Measurements from ENCODE around the gene HECW1. TPM values are rescaled to one million over a fixed set of nuclear protein-coding genes. Genes with fewer than 3 reads are reported as not detected.

The HECW1 gene
- polyA plus RNA-seq, 2 of the 4 experiments (the other 2 are of a cell fraction): 11.3 TPM

GRCh38 chr7:43143918-43144589, 31.6 kb downstream of the HECW1 start:
- TF ChIP-seq MAFK (IDR thresholded peaks at IDR 0.05; ENCODE audit: partially characterized antibody) (peak; percentile 88), FOSL2 (IDR thresholded peaks at IDR 0.05) (no peak), FOSL2 (CRISPR knock-in tag; IDR thresholded peaks at IDR 0.05) (peak; percentile 20; the same call in 1 of the 2 replicates)
- TF ChIP-seq, protein P1, sequence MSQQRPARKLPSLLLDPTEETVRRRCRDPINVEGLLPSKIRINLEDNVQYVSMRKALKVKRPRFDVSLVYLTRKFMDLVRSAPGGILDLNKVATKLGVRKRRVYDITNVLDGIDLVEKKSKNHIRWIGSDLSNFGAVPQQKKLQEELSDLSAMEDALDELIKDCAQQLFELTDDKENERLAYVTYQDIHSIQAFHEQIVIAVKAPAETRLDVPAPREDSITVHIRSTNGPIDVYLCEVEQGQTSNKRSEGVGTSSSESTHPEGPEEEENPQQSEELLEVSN (IDR thresholded peaks at IDR 0.05; ENCODE audit: borderline replicate concordance, low read depth): no peak
- ChIA-PET POLR2A (no interaction called here), CTCF (interaction anchor here (1.1 kb wide), 1 partner anchor 10 kb away, joined by 3 read pairs; no protein-coding TSS in a partner anchor)
- Histone ChIP-seq H3K4me3 (no peak overlapping the region), H3K4me1 (no peaks in the 10 kb centered on the region), H3K4me2 (no peak overlapping the region), H3K9me3 (no peaks in the 10 kb centered on the region; the same call in 2 of the 3 replicates), H3K27ac (no peak overlapping the region)
- 30% methylated on average over 5 of the region's 5 CpGs for WGBS (ENCODE audit: missing lambda C conversion rate)
- FAIRE-seq (no peak), ATAC-seq (no peak), DNase-seq (ENCODE audit: low read depth in 1 of 2, low spot score in 1 of 2) (no peak)

DNA sequence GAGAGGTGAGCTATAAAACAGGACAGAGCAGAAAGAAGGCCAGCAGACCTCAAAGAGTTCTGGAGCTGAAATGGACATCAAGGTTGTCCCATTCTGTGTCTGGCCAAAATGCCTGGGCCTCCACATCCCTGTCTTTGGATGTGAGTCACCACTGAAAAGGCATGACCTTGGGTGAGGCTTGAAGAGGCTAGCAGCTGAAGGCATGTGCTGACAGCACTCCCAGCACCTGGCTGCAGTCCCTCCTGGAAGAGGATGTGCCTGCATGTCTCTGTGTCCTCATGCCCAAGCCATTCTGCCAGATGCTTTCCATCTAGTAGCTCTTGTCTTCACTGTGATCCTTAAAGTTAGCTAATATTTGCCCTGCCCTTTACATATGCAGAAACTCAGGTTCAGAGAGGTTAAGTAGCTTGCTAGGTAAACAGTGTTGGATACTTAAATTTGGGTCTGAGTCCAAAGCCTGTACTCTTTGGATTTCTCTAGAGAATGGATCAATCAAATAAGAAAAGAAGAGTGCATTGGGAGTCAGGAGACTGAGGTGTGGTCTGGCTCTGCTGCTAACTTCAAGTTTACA, 35.8 kb downstream of the HECW1 start:
- POLR2A ChIA-PET: no interaction called here
- H3K9me3 ChIP-seq: no peaks in the 10 kb centered on the region; the same call in 2 of the 3 replicates
- H3K4me1 ChIP-seq: no peaks in the 10 kb centered on the region
- TF ChIP-seq, protein P2, sequence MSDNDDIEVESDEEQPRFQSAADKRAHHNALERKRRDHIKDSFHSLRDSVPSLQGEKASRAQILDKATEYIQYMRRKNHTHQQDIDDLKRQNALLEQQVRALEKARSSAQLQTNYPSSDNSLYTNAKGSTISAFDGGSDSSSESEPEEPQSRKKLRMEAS (IDR thresholded peaks at IDR 0.05): no peak
- TF ChIP-seq RFX5 (IDR thresholded peaks at IDR 0.05): no peak
- no peak for TF ChIP-seq ZNF302 (CRISPR knock-in tag; IDR thresholded peaks at IDR 0.05)
- no peak for TF ChIP-seq EHF (CRISPR knock-in tag; IDR thresholded peaks at IDR 0.05)
- TF ChIP-seq JUN (IDR thresholded peaks at IDR 0.05): no peak
- TF ChIP-seq CHD4 (IDR thresholded peaks at IDR 0.05; ENCODE audit: borderline replicate concordance): no peak
- TF ChIP-seq, protein P1 (IDR thresholded peaks at IDR 0.05; ENCODE audit: borderline replicate concordance, low read depth): no peak
- CTCF ChIA-PET: interaction anchor here (1.5 kb wide), 1 partner anchor 40 kb away, joined by 3 read pairs; no protein-coding TSS in a partner anchor
- no peak overlapping the region for H3K27ac ChIP-seq
- no peak for FAIRE-seq
- DNase-seq (ENCODE audit: low read depth in 1 of 2, low spot score in 1 of 2): no peak
- H3K4me3 ChIP-seq: no peak overlapping the region
- no peak overlapping the region for H3K4me2 ChIP-seq
- no peak for ATAC-seq

GRCh38 chr7:43151076-43151475, 38.6 kb downstream of the HECW1 start:
- ChIA-PET POLR2A (no interaction called here), CTCF (no interaction called here)
- Histone ChIP-seq H3K27ac (no peak overlapping the region), H3K4me1 (no peaks in the 10 kb centered on the region), H3K4me3 (no peak overlapping the region), H3K9me3 (no peaks in the 10 kb centered on the region), H3K4me2 (no peak overlapping the region)
- 32% methylated on average over 1 of the region's 1 CpG for WGBS (ENCODE audit: missing lambda C conversion rate)
- ATAC-seq (no peak), FAIRE-seq (peak; percentile 23), DNase-seq (ENCODE audit: low read depth in 1 of 2, low spot score in 1 of 2) (no peak)
- TF ChIP-seq GATA3 (IDR thresholded peaks at IDR 0.05; ENCODE audit: borderline replicate concordance): no peak
- TF ChIP-seq USF2 (IDR thresholded peaks at IDR 0.05): no peak
- no peak for TF ChIP-seq POLR2A (IDR thresholded peaks at IDR 0.05; ENCODE audit: low read length)
- TF ChIP-seq FOXS1 (CRISPR knock-in tag; IDR thresholded peaks at IDR 0.05): no peak
- TF ChIP-seq CHD2 (IDR thresholded peaks at IDR 0.05; ENCODE audit: low read length, partially characterized antibody): no peak
- no peak for TF ChIP-seq TFCP2L1 (CRISPR knock-in tag; IDR thresholded peaks at IDR 0.05)
- TF ChIP-seq CBX2 (IDR thresholded peaks at IDR 0.05; ENCODE audit: borderline replicate concordance, low read depth): no peak
- no peak for TF ChIP-seq NR3C1 (IDR thresholded peaks at IDR 0.05)
- TF ChIP-seq MAZ (IDR thresholded peaks at IDR 0.05; ENCODE audit: borderline replicate concordance, low read depth, low read length): no peak
- TF ChIP-seq RAD21 (conservative IDR thresholded peaks at IDR 0.05 in 1 of 2, IDR thresholded peaks at IDR 0.05 in 1 of 2): no peak
- TF ChIP-seq PHF8 (IDR thresholded peaks at IDR 0.05; ENCODE audit: borderline replicate concordance, low read depth): no peak
- TF ChIP-seq KDM1A (IDR thresholded peaks at IDR 0.05; ENCODE audit: low read depth): no peak
